GM18951 (cell line): ENCODE results near the gene UBR7.

Experiments used
- POLR2A ChIP-seq: IDR thresholded peaks from 4 replicates; pipeline ENCODE4 v1.6.1; 2011; ENCODE audit warnings: mild to moderate bottlenecking; ENCODE audit not compliant: insufficient read length, insufficient read depth; ENCODE audit errors: extremely low read depth
- in situ Hi-C: fragments of 300-500 bp; cut with MboI; formaldehyde crosslinking; loops from one replicate; pipeline ENCODE4 v1.12.0; 2022; ENCODE audit warnings: low sequenced_read_pairs, mixed read lengths, inconsistent platforms; ENCODE audit not compliant: unreplicated experiment

Gene UBR7

DNA sequence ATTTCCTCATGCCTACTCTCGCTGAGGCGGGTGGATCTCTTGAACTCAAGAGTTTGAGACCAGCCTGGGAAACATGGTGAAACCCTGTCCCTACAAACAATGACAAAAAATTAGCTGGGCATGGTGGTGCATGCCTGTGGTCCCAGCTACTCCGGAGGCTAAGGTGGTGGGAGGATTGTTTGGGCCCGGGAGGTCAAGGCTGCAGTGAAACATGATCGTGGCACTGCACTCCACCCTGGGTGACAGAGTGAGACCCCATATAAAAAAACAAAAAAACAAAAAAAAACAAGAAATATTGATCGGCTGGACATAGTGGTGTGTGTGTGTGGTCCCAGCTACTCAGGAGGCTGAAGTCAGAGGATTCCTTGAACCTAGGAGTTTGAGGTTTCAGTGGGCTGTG, 31.6 kb upstream of the UBR7 start:
- in situ Hi-C loops = no loop called here
- no peak for TF ChIP-seq POLR2A

- in situ Hi-C loops = no loop called here
- TF ChIP-seq POLR2A = no peak
Measured at GRCh38 chr14:93183596-93184317, 23.3 kb upstream of the UBR7 start.

DNA sequence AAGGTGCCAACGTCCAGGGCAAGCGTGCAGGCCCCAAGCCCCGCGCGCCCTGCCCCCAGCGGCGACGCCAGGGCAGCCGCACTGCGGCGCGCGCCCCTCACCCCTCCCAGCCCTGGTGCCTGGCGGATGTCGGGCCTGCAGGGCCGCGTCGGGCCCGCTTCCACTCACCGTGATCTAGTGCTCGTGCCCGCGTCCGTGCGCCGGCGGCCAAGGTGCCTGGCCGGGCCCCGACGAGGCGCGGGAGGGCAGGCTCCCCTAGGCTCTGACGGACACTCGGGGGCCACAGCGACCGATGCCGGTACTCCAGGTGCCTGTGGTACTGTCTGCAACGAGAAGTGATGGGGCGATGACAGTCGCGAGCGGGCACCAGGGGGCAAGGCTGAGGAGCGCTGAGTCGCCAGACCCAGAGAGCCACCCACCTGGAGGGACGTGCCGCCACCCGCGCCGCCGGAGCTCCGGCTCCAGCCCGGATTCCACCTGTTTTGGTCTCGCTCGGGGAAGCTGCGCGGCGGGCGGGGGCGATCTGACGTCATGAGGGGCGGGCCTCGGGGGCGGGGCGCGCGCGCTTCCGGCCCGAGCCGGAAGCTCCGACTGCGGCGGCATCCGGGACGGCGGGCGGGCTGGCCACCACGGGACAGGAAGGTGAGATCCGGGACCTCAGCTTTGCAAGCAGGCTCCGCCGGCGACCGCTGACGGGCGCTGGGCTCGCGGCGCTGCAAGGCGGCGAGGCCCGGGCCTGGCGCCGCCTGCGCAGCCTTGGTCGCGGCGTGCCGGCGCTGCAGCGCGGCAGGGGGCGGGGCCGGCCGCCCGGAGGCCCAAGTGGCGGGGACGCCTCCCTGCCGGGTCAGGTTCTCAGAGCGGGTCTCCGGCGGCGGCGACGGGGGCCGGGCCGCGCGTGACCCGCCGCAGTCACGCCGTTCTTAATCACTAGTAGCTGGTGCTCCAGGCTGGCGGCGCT, 22.4 kb upstream of the UBR7 start, which contains the start of the genes LYSET and MOAP1:
Gene LYSET, plus strand, starts transcription at position 927 of the 958 bp plus-strand sequence. CDS start 89 bp downstream, outside the sequence.
Gene MOAP1, minus strand, starts transcription at position 507 of the 958 bp plus-strand sequence. CDS start 655 bp downstream, outside the sequence.
- in situ Hi-C loops = no loop called here
- peak; percentile 81 for TF ChIP-seq POLR2A

DNA sequence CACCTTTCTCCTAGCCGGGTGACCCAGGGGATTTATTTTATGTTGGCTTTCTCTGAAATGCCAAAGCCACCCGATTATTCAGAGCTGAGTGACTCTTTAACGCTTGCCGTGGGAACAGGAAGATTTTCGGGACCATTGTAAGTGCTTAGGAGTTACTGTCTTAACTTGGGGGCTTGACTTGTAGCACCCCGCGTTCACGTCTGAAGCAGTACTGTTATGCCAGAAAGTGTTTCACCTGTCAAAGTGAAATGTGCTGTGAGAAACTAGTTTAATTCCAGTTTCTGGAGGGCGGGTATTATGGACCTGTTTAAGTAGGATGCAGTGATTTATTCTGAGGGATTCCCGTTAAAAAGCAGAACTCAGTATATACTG, 21.7 kb upstream of the UBR7 start:
- no peak for TF ChIP-seq POLR2A
- in situ Hi-C loops = no loop called here

GRCh38 chr14:93186466-93186865, 20.6 kb upstream of the UBR7 start:
- in situ Hi-C loops = no loop called here
- TF ChIP-seq POLR2A = no peak

GRCh38 chr14:93186956-93187355, 20.1 kb upstream of the UBR7 start:
- in situ Hi-C loops = no loop called here
- no peak for TF ChIP-seq POLR2A

GRCh38 chr14:93195316-93195999, 11.6 kb upstream of the UBR7 start:
- in situ Hi-C loops = no loop called here
- no peak for TF ChIP-seq POLR2A

DNA sequence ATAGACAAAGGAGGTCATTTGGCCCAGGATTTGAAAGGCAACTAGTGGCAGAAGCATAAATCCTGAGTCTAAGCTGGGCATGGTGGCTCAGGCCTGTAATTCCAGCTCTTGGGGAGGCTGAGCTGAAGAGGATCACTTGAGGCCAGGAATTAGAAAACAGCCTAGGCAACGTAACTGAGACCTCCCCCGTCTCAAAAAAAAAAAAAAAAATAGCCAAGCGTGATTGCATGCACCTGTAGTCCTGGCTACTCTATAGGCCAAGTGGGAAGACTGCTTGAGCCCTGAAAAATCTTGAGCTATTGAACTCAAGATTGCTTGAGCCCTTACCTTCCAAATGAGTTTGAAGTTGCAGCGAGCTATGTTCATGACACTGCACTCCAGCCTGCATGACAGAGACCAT, 8.0 kb upstream of the UBR7 start:
- in situ Hi-C loops = no loop called here
- no peak for TF ChIP-seq POLR2A

DNA sequence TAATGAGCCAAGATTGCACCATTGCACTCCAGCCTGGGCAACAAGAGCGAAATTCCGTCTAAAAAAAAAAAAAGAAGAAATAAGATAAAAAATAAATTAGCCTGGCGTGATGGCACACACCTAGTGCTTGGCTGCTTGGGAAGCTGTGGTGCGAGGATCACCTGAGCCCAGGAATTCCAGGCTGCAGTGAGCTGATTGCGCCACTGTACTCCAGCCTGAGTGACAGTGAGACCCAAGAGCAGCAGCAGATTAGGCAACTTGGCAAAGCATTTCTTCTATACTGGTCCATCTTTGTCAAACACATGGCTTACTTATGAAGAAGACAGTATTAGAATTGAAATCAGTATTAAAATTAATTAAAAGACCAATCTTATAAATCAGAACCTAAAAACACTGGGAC, 6.5 kb upstream of the UBR7 start:
- in situ Hi-C loops = no loop called here
- no peak for TF ChIP-seq POLR2A

DNA sequence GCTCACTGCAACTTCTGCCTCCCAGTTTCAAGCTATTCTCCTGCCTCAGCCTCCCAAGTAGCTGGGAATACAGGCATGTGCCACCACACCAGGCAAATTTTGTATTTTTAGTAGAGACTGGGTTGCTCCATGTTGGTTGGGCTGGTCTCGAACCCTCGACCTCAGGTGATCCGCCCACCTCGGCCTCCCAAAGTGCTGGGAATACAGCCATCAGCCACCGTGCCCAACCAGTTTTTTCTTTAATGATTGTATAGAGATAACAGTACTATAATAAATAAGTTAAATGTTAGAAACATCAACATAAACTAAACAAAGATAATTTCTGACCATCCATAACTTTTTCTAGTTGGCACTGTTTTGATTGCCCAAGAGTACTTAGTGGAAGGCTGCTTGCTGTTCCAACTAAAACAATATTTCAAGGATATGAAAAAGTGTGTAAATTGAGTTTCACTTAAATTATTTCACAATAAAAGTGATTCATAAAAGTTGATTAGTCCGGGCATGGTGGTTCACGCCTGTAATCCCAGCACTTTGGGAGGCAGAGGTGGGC, 5.8 kb upstream of the UBR7 start:
- in situ Hi-C loops = no loop called here
- no peak for TF ChIP-seq POLR2A

DNA sequence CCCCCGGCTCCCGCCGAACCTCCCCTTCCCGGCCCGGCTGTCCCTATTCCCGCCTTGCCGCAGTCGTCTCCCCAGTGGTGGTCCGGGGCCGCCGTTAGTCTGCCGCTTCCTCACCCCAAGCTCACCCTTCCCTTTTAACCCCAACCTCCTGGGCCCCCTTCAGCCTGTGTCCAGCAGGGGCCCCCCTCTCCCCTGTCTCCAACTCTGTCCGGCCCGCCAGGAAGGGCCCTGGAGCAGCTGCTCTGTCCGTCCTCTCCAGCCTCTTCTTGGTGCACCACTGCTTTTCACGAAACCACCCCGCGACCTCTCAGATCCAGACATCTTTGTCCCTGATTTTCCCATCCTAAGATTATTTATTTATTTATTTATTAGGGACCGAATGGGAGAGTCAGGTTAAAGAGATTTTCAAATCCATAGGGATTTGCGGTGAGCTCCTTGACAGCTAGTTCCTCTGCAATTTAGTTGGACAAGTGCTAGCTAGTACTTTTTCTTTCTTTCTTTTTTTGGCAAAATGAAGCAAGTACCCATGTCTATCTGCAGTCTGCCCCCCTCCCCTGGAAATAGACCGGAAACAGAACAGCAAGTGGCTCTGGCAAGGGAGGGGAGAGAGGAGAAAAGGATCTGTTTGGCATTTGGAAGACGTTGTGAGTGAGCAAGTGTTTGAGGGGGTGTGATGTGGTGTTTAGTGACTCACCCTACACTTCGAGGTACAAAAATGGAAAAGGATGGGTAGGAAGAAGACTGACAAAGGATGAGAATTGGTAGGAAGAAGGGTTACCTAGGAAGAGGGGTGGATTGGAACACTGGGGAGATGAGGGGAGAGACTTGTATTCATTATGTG, 632 bp downstream of the UBR7 start:
- in situ Hi-C loops = no loop called here
- no peak for TF ChIP-seq POLR2A

GRCh38 chr14:93212432-93212831, 5.4 kb downstream of the UBR7 start:
- no peak for TF ChIP-seq POLR2A
- in situ Hi-C loops = no loop called here
